ENCODE results near the gene SERPINA4.

SERPINA4 gene

GRCh38 chr14:94584591-94585280 is 23.5 kb downstream of the SERPINA4 start:
- Histone ChIP-seq H3K4me1 (ENCODE audit: control insufficient read depth in 1 of 2, insufficient read depth in 2 of 2, low read length in 2 of 2) (no peaks in the 10 kb centered on the region), H3K27ac (ENCODE audit: low read depth, low read length) (no peak overlapping the region), H3K9me3 (ENCODE audit: control insufficient read depth in 1 of 2, low read length in 2 of 2) (no peaks in the 10 kb centered on the region), H3K4me3 (ENCODE audit: low read depth in 1 of 2, low read length in 2 of 2) (no peak overlapping the region), H3K36me3 (ENCODE audit: control insufficient read depth in 1 of 2, insufficient read depth in 2 of 2, low read length in 2 of 2) (no peaks in the 10 kb centered on the region), H3K9ac (ENCODE audit: low read depth in 1 of 2, low read length in 2 of 2) (no peak overlapping the region), H3K27me3 (ENCODE audit: control insufficient read depth in 1 of 2, insufficient read depth in 2 of 2, low read length in 2 of 2) (no peaks in the 10 kb centered on the region)

- H3K9me3 ChIP-seq (ENCODE audit: control insufficient read depth in 1 of 2, low read length in 2 of 2) = no peaks in the 10 kb centered on the region
- no peaks in the 10 kb centered on the region for H3K4me1 ChIP-seq (ENCODE audit: control insufficient read depth in 1 of 2, insufficient read depth in 2 of 2, low read length in 2 of 2)
- no peak overlapping the region for H3K4me3 ChIP-seq (ENCODE audit: low read depth in 1 of 2, low read length in 2 of 2)
- no peak overlapping the region for H3K9ac ChIP-seq (ENCODE audit: low read depth in 1 of 2, low read length in 2 of 2)
- no peaks in the 10 kb centered on the region for H3K27me3 ChIP-seq (ENCODE audit: control insufficient read depth in 1 of 2, insufficient read depth in 2 of 2, low read length in 2 of 2)
- H3K27ac ChIP-seq (ENCODE audit: low read depth, low read length) = no peak overlapping the region
- H3K36me3 ChIP-seq (ENCODE audit: control insufficient read depth in 1 of 2, insufficient read depth in 2 of 2, low read length in 2 of 2) = no peaks in the 10 kb centered on the region
These were observed 25.4 kb downstream of the SERPINA4 start for GRCh38 chr14:94586635-94587034.

GRCh38 chr14:94588311-94588710 is 27.1 kb downstream of the SERPINA4 start:
- no peak overlapping the region for H3K9ac ChIP-seq (ENCODE audit: low read depth in 1 of 2, low read length in 2 of 2)
- no peak overlapping the region for H3K27ac ChIP-seq (ENCODE audit: low read depth, low read length)
- no peaks in the 10 kb centered on the region for H3K36me3 ChIP-seq (ENCODE audit: control insufficient read depth in 1 of 2, insufficient read depth in 2 of 2, low read length in 2 of 2)
- H3K4me1 ChIP-seq (ENCODE audit: control insufficient read depth in 1 of 2, insufficient read depth in 2 of 2, low read length in 2 of 2) = no peaks in the 10 kb centered on the region
- H3K4me3 ChIP-seq (ENCODE audit: low read depth in 1 of 2, low read length in 2 of 2) = no peak overlapping the region
- H3K27me3 ChIP-seq (ENCODE audit: control insufficient read depth in 1 of 2, insufficient read depth in 2 of 2, low read length in 2 of 2) = no peaks in the 10 kb centered on the region
- H3K9me3 ChIP-seq (ENCODE audit: control insufficient read depth in 1 of 2, low read length in 2 of 2) = no peaks in the 10 kb centered on the region

- no peak overlapping the region for H3K9ac ChIP-seq (ENCODE audit: low read depth in 1 of 2, low read length in 2 of 2)
- H3K27me3 ChIP-seq (ENCODE audit: control insufficient read depth in 1 of 2, insufficient read depth in 2 of 2, low read length in 2 of 2) = no peaks in the 10 kb centered on the region
- no peak overlapping the region for H3K4me3 ChIP-seq (ENCODE audit: low read depth in 1 of 2, low read length in 2 of 2)
- no peaks in the 10 kb centered on the region for H3K4me1 ChIP-seq (ENCODE audit: control insufficient read depth in 1 of 2, insufficient read depth in 2 of 2, low read length in 2 of 2)
- no peaks in the 10 kb centered on the region for H3K36me3 ChIP-seq (ENCODE audit: control insufficient read depth in 1 of 2, insufficient read depth in 2 of 2, low read length in 2 of 2)
- no peak overlapping the region for H3K27ac ChIP-seq (ENCODE audit: low read depth, low read length)
- no peaks in the 10 kb centered on the region for H3K9me3 ChIP-seq (ENCODE audit: control insufficient read depth in 1 of 2, low read length in 2 of 2)
These were observed 29.8 kb downstream of the SERPINA4 start for GRCh38 chr14:94591073-94591472.

- Histone ChIP-seq H3K27me3 (ENCODE audit: control insufficient read depth in 1 of 2, insufficient read depth in 2 of 2, low read length in 2 of 2) (no peaks in the 10 kb centered on the region), H3K36me3 (ENCODE audit: control insufficient read depth in 1 of 2, insufficient read depth in 2 of 2, low read length in 2 of 2) (no peaks in the 10 kb centered on the region), H3K9ac (ENCODE audit: low read depth in 1 of 2, low read length in 2 of 2) (no peak overlapping the region), H3K4me1 (ENCODE audit: control insufficient read depth in 1 of 2, insufficient read depth in 2 of 2, low read length in 2 of 2) (no peaks in the 10 kb centered on the region), H3K9me3 (ENCODE audit: control insufficient read depth in 1 of 2, low read length in 2 of 2) (no peaks in the 10 kb centered on the region), H3K4me3 (ENCODE audit: low read depth in 1 of 2, low read length in 2 of 2) (no peak overlapping the region), H3K27ac (ENCODE audit: low read depth, low read length) (no peak overlapping the region)
These were observed 30.6 kb downstream of the SERPINA4 start for GRCh38 chr14:94591871-94592270.

- Histone ChIP-seq H3K4me3 (ENCODE audit: low read depth in 1 of 2, low read length in 2 of 2) (no peak overlapping the region), H3K27ac (ENCODE audit: low read depth, low read length) (no peak overlapping the region), H3K36me3 (ENCODE audit: control insufficient read depth in 1 of 2, insufficient read depth in 2 of 2, low read length in 2 of 2) (no peaks in the 10 kb centered on the region), H3K9ac (ENCODE audit: low read depth in 1 of 2, low read length in 2 of 2) (no peak overlapping the region), H3K4me1 (ENCODE audit: control insufficient read depth in 1 of 2, insufficient read depth in 2 of 2, low read length in 2 of 2) (no peaks in the 10 kb centered on the region), H3K27me3 (ENCODE audit: control insufficient read depth in 1 of 2, insufficient read depth in 2 of 2, low read length in 2 of 2) (no peaks in the 10 kb centered on the region), H3K9me3 (ENCODE audit: control insufficient read depth in 1 of 2, low read length in 2 of 2) (no peaks in the 10 kb centered on the region)
These were observed 31.2 kb downstream of the SERPINA4 start for GRCh38 chr14:94592457-94592856.

- Histone ChIP-seq H3K4me1 (ENCODE audit: control insufficient read depth in 1 of 2, insufficient read depth in 2 of 2, low read length in 2 of 2) (peaks cover 2 to 5% of the 10 kb centered on the region in 2 donors), H3K4me3 (ENCODE audit: low read depth in 1 of 2, low read length in 2 of 2) (no peak overlapping the region), H3K9ac (ENCODE audit: low read depth in 1 of 2, low read length in 2 of 2) (no peak overlapping the region), H3K27ac (ENCODE audit: low read depth, low read length) (no peak overlapping the region), H3K9me3 (ENCODE audit: control insufficient read depth in 1 of 2, low read length in 2 of 2) (no peaks in the 10 kb centered on the region), H3K36me3 (ENCODE audit: control insufficient read depth in 1 of 2, insufficient read depth in 2 of 2, low read length in 2 of 2) (no peaks in the 10 kb centered on the region), H3K27me3 (ENCODE audit: control insufficient read depth in 1 of 2, insufficient read depth in 2 of 2, low read length in 2 of 2) (no peaks in the 10 kb centered on the region)
These were observed 32.1 kb downstream of the SERPINA4 start for GRCh38 chr14:94593376-94593748.

GRCh38 chr14:94593749-94594431 is 32.6 kb downstream of the SERPINA4 start:
- no peaks in the 10 kb centered on the region for H3K9me3 ChIP-seq (ENCODE audit: control insufficient read depth in 1 of 2, low read length in 2 of 2)
- no peak overlapping the region for H3K27ac ChIP-seq (ENCODE audit: low read depth, low read length)
- H3K27me3 ChIP-seq (ENCODE audit: control insufficient read depth in 1 of 2, insufficient read depth in 2 of 2, low read length in 2 of 2) = no peaks in the 10 kb centered on the region
- H3K4me1 ChIP-seq (ENCODE audit: control insufficient read depth in 1 of 2, insufficient read depth in 2 of 2, low read length in 2 of 2) = peaks cover 8 to 11% of the 10 kb centered on the region in 2 donors
- no peak overlapping the region for H3K4me3 ChIP-seq (ENCODE audit: low read depth in 1 of 2, low read length in 2 of 2)
- no peak overlapping the region for H3K9ac ChIP-seq (ENCODE audit: low read depth in 1 of 2, low read length in 2 of 2)
- no peaks in the 10 kb centered on the region for H3K36me3 ChIP-seq (ENCODE audit: control insufficient read depth in 1 of 2, insufficient read depth in 2 of 2, low read length in 2 of 2)

- Histone ChIP-seq H3K27me3 (ENCODE audit: control insufficient read depth in 1 of 2, insufficient read depth in 2 of 2, low read length in 2 of 2) (no peaks in the 10 kb centered on the region), H3K4me3 (ENCODE audit: low read depth in 1 of 2, low read length in 2 of 2) (no peak overlapping the region), H3K36me3 (ENCODE audit: control insufficient read depth in 1 of 2, insufficient read depth in 2 of 2, low read length in 2 of 2) (no peaks in the 10 kb centered on the region), H3K9ac (ENCODE audit: low read depth in 1 of 2, low read length in 2 of 2) (no peak overlapping the region), H3K27ac (ENCODE audit: low read depth, low read length) (no peak overlapping the region), H3K9me3 (ENCODE audit: control insufficient read depth in 1 of 2, low read length in 2 of 2) (no peaks in the 10 kb centered on the region), H3K4me1 (ENCODE audit: control insufficient read depth in 1 of 2, insufficient read depth in 2 of 2, low read length in 2 of 2) (peaks cover 12 to 16% of the 10 kb centered on the region in 2 donors)
These were observed 33.2 kb downstream of the SERPINA4 start for GRCh38 chr14:94594441-94594840.

GRCh38 chr14:94595912-94596311 is 34.7 kb downstream of the SERPINA4 start:
- Histone ChIP-seq H3K36me3 (ENCODE audit: control insufficient read depth in 1 of 2, insufficient read depth in 2 of 2, low read length in 2 of 2) (no peaks in the 10 kb centered on the region), H3K4me3 (ENCODE audit: low read depth in 1 of 2, low read length in 2 of 2) (no peak overlapping the region), H3K9ac (ENCODE audit: low read depth in 1 of 2, low read length in 2 of 2) (no peak overlapping the region), H3K27ac (ENCODE audit: low read depth, low read length) (no peak overlapping the region), H3K27me3 (ENCODE audit: control insufficient read depth in 1 of 2, insufficient read depth in 2 of 2, low read length in 2 of 2) (no peaks in the 10 kb centered on the region), H3K9me3 (ENCODE audit: control insufficient read depth in 1 of 2, low read length in 2 of 2) (no peaks in the 10 kb centered on the region), H3K4me1 (ENCODE audit: control insufficient read depth in 1 of 2, insufficient read depth in 2 of 2, low read length in 2 of 2) (peaks cover 27 to 31% of the 10 kb centered on the region in 2 donors)
